Measurements from ENCODE around the gene SPPL2A. TPM values are rescaled to one million over a fixed set of nuclear protein-coding genes. Genes with fewer than 3 reads are reported as not detected.

The SPPL2A gene
- total and polyA plus RNA-seq, 11 donors: 21.5 to 231 (median 115) TPM

GRCh38 chr15:50685191-50685975 is 80.1 kb downstream of the SPPL2A start:
- H3K9me3 ChIP-seq: no peaks in the 10 kb centered on the region
- intact Hi-C loops (cut with DNase I): loop anchor here in 3 of 10 donors (5.0 to 10.0 kb wide), 2 partner anchors 79 to 82 kb away; partner anchors contain the start of gene SPPL2A (in 3 of the 3)
- H3K4me3 ChIP-seq: peak overlapping the region; percentile 64 to 98 (median 78)
- no peaks in the 10 kb centered on the region for H3K27me3 ChIP-seq
- ATAC-seq (no peak), DNase-seq (no peak)
- peak overlapping the region; percentile 87 to 99 (median 94) for H3K27ac ChIP-seq
- 31 to 43% (median 41%) methylated on average over 22 of the region's 22 CpGs for WGBS, 4 donors
- peak in 2 of 12 donors; percentile 8 to 19 for TF ChIP-seq CTCF (IDR thresholded peaks at IDR 0.05)
- TF ChIP-seq POLR2A (IDR thresholded peaks at IDR 0.05): no peak
- peaks cover 0 to 55% (median 31%) of the 10 kb centered on the region in 12 donors for H3K4me1 ChIP-seq
- peaks cover 0 to 20% (median 11%) of the 10 kb centered on the region in 9 donors for H3K36me3 ChIP-seq

- DNase-seq (no peak), ATAC-seq (no peak)
- H3K4me1 ChIP-seq: peaks cover 0 to 76% (median 35%) of the 10 kb centered on the region in 12 donors
- H3K4me3 ChIP-seq: peak overlapping the region in 2 of 12 donors; percentile 13 to 20
- H3K9me3 ChIP-seq: no peaks in the 10 kb centered on the region
- no peaks in the 10 kb centered on the region for H3K27me3 ChIP-seq
- peaks cover 0 to 20% (median 11%) of the 10 kb centered on the region in 9 donors for H3K36me3 ChIP-seq
- intact Hi-C loops (cut with DNase I): loop anchor here in 1 of 10 donors (10.0 kb wide), 1 partner anchor 83 kb away; the partner anchor contains the start of gene SPPL2A
- H3K27ac ChIP-seq: no peak overlapping the region
- TF ChIP-seq POLR2A (IDR thresholded peaks at IDR 0.05) (no peak), CTCF (IDR thresholded peaks at IDR 0.05) (no peak)
Observed at GRCh38 chr15:50681467-50681866, 84.0 kb downstream of the SPPL2A start.

- Histone ChIP-seq H3K4me1 (peaks cover 0 to 64% (median 22%) of the 10 kb centered on the region in 12 donors), H3K9me3 (no peaks in the 10 kb centered on the region), H3K36me3 (peaks cover 0 to 24% (median 4%) of the 10 kb centered on the region in 9 donors), H3K27me3 (no peaks in the 10 kb centered on the region), H3K4me3 (no peak overlapping the region), H3K27ac (peak overlapping the region in 3 of 12 donors; percentile 21 to 37 (median 31))
- DNase-seq: no peak
- TF ChIP-seq POLR2A (IDR thresholded peaks at IDR 0.05) (no peak), CTCF (IDR thresholded peaks at IDR 0.05) (no peak)
- intact Hi-C loops (cut with DNase I): loop anchor here in 7 of 10 donors (5.0 to 10.0 kb wide), 2 partner anchors 200 to 228 kb away; partner anchors contain the start of gene AP4E1 (in 2 of the 7)
- WGBS, 4 donors: 60 to 71% (median 64%) methylated on average over 6 of the region's 6 CpGs
- peak in 3 of 4 donors; percentile 26 to 49 (median 31) for ATAC-seq
Observed at GRCh38 chr15:50676799-50677483, 88.6 kb downstream of the SPPL2A start.

Measured in heart left ventricle (tissue), 16 donors.